ENCODE measurements around the gene SLC4A4.

SLC4A4 gene

DNA sequence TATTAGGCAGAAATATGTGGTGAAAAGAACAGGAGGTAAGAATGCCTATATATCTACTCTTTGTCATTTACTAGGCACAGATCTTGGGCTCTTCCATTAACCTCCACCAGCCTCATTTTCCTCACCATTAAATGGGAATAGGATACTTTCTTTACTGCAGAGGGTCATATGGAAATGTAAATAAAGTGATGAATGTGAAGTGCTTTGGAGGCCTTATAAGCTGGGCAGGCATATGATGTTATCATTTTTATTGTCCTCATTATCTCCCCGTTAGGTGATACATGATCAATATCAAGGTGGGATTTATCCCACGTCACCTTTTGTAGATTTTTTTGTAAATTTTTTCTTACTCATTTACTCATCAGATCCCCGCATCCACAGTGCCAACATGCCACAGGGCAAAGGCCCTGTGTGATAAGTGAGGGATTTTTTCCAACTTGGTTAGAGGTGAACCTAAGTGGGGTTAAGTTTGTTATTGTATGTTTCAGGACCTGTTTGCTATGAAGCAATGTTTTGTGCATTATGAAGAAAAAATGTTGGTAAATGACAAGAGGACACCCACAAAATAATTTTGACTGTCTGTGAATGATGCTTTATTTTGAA lies 107.8 kb downstream of the SLC4A4 start:
- Histone ChIP-seq H3K27ac (no peak overlapping the region), H3K9ac (no peak overlapping the region), H3K4me1 (peaks cover 0 to 6% (median 0%) of the 10 kb centered on the region in 10 experiments; a peak in 1 of 20 replicates), H4K20me1 (no peaks in the 10 kb centered on the region), H3K36me3 (no peaks in the 10 kb centered on the region), H3K4me3 (no peak overlapping the region), H3K27me3 (no peaks in the 10 kb centered on the region), H3K9me3 (replicated peaks in 1 of 11) (no peaks in the 10 kb centered on the region), H3K4me2 (no peak overlapping the region)
- no peak for TF ChIP-seq Cebpa-rat (IDR thresholded peaks at IDR 0.05)

DNA sequence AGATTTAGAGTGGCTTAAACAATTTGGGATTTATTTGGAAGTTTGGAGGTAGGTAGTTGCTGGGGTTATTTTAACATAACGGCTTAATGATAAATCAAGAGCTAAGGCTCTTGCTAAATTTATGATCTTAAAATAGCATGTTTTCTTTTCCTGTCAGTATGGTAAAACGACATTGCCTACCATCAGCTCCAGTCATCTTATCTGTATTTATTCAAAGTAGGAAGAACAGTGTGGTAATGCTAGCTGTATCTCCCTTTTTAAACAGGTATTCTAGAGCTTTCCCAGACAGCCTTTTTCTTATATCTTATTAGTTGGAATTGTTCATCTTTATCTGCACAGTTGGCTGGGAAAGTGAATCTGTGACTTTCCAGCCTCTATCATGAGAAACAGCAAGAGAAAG lies 110.2 kb downstream of the SLC4A4 start:
- no peaks in the 10 kb centered on the region for H3K9me3 ChIP-seq (replicated peaks in 1 of 11)
- no peak overlapping the region for H3K4me3 ChIP-seq
- no peaks in the 10 kb centered on the region for H4K20me1 ChIP-seq
- H3K36me3 ChIP-seq: no peaks in the 10 kb centered on the region
- H3K4me1 ChIP-seq: peaks cover 0 to 6% (median 0%) of the 10 kb centered on the region in 10 experiments; a peak in 1 of 20 replicates
- H3K4me2 ChIP-seq: no peak overlapping the region; a peak in 1 of 22 replicates
- no peaks in the 10 kb centered on the region for H3K27me3 ChIP-seq
- TF ChIP-seq Cebpa-rat (IDR thresholded peaks at IDR 0.05): no peak
- no peak overlapping the region for H3K9ac ChIP-seq
- H3K27ac ChIP-seq: no peak overlapping the region

GRCh38 chr4:71449878-71450277 lies 111.1 kb downstream of the SLC4A4 start:
- Histone ChIP-seq H3K27ac (no peak overlapping the region), H3K4me1 (peaks cover 0 to 6% (median 0%) of the 10 kb centered on the region in 10 experiments; a peak in 1 of 20 replicates), H3K27me3 (no peaks in the 10 kb centered on the region), H3K36me3 (no peaks in the 10 kb centered on the region), H3K9ac (no peak overlapping the region), H3K9me3 (replicated peaks in 1 of 11) (no peaks in the 10 kb centered on the region), H3K4me3 (no peak overlapping the region), H4K20me1 (no peaks in the 10 kb centered on the region), H3K4me2 (no peak overlapping the region)
- TF ChIP-seq Cebpa-rat (IDR thresholded peaks at IDR 0.05): no peak

DNA sequence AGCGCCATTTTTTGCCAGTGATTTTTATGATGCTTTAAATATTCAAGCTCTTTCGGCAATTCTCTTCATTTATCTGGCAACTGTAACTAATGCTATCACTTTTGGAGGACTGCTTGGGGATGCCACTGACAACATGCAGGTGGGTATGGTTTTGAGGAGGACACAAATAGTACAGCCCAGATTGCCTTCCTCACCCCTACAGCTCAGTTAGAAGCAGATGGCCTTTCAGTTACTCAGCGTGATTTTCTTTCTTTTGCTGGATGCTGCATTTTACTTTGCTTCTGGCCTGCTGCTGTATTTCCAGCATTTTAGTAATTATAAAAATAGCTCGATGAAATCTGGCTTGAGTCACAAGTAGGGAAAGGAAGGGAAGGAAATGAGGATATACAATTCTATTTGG lies 114.7 kb downstream of the SLC4A4 start:
- H3K4me3 ChIP-seq: no peak overlapping the region
- H3K27me3 ChIP-seq: no peaks in the 10 kb centered on the region
- no peaks in the 10 kb centered on the region for H4K20me1 ChIP-seq
- H3K36me3 ChIP-seq: no peaks in the 10 kb centered on the region
- H3K9ac ChIP-seq: no peak overlapping the region
- no peak overlapping the region for H3K4me2 ChIP-seq
- no peak overlapping the region for H3K27ac ChIP-seq
- H3K9me3 ChIP-seq (replicated peaks in 1 of 11): no peaks in the 10 kb centered on the region
- no peak for TF ChIP-seq Cebpa-rat (IDR thresholded peaks at IDR 0.05)
- peaks cover 0 to 6% (median 0%) of the 10 kb centered on the region in 10 experiments; a peak in 1 of 20 replicates for H3K4me1 ChIP-seq

DNA sequence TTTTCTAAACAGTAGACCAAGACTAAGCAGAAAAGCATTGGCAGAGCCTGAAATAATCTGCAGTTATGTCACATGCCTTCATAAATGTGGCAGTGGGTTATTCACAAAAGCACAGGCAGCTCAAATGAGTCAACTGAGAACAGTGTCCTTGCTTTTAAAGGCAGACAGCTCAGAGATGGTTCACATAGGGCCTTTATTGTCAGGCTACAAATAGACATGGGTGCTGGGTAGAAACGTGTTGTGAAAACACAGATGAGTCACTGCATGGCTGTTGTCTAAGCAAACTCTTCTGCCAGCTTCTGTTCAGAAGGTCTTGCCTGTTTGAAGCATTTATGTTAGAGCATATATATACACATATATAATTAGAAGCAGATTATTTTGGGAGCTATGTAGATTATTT lies 118.0 kb downstream of the SLC4A4 start:
- H3K27ac ChIP-seq: no peak overlapping the region

DNA sequence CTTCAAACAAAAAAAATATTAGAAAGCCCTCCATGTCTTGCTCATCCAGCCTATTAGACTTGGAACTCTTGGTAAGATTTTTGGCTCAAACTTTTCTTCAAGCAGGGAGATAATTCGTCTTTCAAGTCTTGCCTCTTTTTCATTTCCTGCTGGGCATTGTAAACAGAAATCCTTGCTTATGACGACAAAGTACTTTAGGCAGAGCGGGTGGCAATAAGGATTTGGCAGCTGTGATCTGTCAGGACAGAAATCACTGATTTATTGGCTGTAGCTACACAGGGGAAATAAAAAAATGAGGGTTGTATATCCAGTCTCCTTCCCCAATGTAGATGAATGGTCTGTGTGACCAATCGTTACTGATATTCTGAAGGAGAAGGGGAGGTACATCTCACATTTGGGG lies 121.6 kb downstream of the SLC4A4 start:
- H3K36me3 ChIP-seq: no peaks in the 10 kb centered on the region
- H3K9ac ChIP-seq: no peak overlapping the region
- no peak overlapping the region for H3K4me3 ChIP-seq
- H3K9me3 ChIP-seq (replicated peaks in 1 of 11): no peaks in the 10 kb centered on the region
- no peaks in the 10 kb centered on the region for H3K4me1 ChIP-seq
- H3K4me2 ChIP-seq: no peak overlapping the region
- no peaks in the 10 kb centered on the region for H4K20me1 ChIP-seq
- H3K27me3 ChIP-seq: no peaks in the 10 kb centered on the region
- no peak overlapping the region for H3K27ac ChIP-seq
- no peak for TF ChIP-seq Cebpa-rat (IDR thresholded peaks at IDR 0.05)

More for the DNA sequence above, 118.0 kb downstream of the SLC4A4 start:
- H4K20me1 ChIP-seq: no peaks in the 10 kb centered on the region
- no peaks in the 10 kb centered on the region for H3K9me3 ChIP-seq (replicated peaks in 1 of 11)
- no peaks in the 10 kb centered on the region for H3K4me1 ChIP-seq
- H3K27me3 ChIP-seq: no peaks in the 10 kb centered on the region
- no peak overlapping the region for H3K4me3 ChIP-seq
- no peak overlapping the region for H3K4me2 ChIP-seq
- TF ChIP-seq Cebpa-rat (IDR thresholded peaks at IDR 0.05): no peak
- H3K36me3 ChIP-seq: no peaks in the 10 kb centered on the region
- no peak overlapping the region for H3K9ac ChIP-seq

DNA sequence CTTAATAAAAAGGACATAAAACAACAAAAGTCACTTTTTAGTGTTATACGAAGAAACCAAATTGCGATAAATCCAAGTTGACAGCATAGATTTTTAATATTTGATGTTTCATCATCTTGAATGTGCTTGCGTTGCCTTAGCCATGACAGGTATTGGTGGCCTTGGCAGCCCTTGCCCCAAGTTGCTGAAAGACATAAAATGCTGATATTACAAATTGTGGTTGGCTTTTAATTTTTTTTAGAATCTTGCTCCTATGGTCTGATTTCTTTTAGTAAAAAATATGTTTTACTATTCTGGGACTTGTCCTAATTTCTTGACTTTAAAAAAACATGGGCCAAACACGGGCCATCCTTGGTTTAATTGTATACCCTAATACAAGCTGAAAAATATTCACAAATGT lies 122.6 kb downstream of the SLC4A4 start:
- no peak overlapping the region for H3K4me3 ChIP-seq
- no peaks in the 10 kb centered on the region for H3K9me3 ChIP-seq (replicated peaks in 1 of 11)
- H3K4me1 ChIP-seq: no peaks in the 10 kb centered on the region
- H3K4me2 ChIP-seq: no peak overlapping the region
- H3K27ac ChIP-seq: no peak overlapping the region
- no peaks in the 10 kb centered on the region for H4K20me1 ChIP-seq
- TF ChIP-seq Cebpa-rat (IDR thresholded peaks at IDR 0.05): no peak
- H3K9ac ChIP-seq: no peak overlapping the region
- H3K27me3 ChIP-seq: no peaks in the 10 kb centered on the region
- no peaks in the 10 kb centered on the region for H3K36me3 ChIP-seq

- Histone ChIP-seq H3K9me3 (replicated peaks in 1 of 11) (no peaks in the 10 kb centered on the region), H3K27ac (no peak overlapping the region), H3K4me3 (no peak overlapping the region), H3K4me2 (no peak overlapping the region), H3K36me3 (no peaks in the 10 kb centered on the region), H3K4me1 (no peaks in the 10 kb centered on the region), H3K9ac (no peak overlapping the region), H4K20me1 (no peaks in the 10 kb centered on the region), H3K27me3 (no peaks in the 10 kb centered on the region)
- TF ChIP-seq Cebpa-rat (IDR thresholded peaks at IDR 0.05): no peak
Observed at GRCh38 chr4:71466775-71467174, 128.0 kb downstream of the SLC4A4 start.

GRCh38 chr4:71468116-71468710 lies 129.4 kb downstream of the SLC4A4 start:
- H3K27ac ChIP-seq: no peak overlapping the region
- no peak overlapping the region for H3K4me2 ChIP-seq
- H3K9ac ChIP-seq: no peak overlapping the region
- no peak for TF ChIP-seq Cebpa-rat (IDR thresholded peaks at IDR 0.05)
- H3K9me3 ChIP-seq (replicated peaks in 1 of 11): no peaks in the 10 kb centered on the region
- no peak overlapping the region for H3K4me3 ChIP-seq
- H3K27me3 ChIP-seq: no peaks in the 10 kb centered on the region
- H3K4me1 ChIP-seq: no peaks in the 10 kb centered on the region
- H4K20me1 ChIP-seq: no peaks in the 10 kb centered on the region
- H3K36me3 ChIP-seq: no peaks in the 10 kb centered on the region

DNA sequence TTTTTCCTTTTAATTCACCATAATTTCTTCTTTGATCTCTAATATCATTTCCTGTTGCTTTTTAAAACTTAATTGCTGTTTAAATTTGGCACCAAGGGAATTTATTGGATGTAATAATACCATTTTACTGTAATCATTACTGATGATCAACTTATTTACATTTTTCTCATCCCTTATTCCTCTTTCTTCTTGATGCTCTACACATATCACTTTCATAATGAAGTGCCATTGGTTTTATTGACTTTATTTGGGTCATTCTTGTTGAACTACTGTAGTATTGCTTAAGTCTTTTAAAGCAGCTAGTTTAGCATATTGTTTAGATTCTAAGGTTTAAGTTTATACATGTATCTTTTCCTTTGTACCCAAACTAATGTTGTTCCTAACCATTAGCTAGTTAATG lies 130.7 kb downstream of the SLC4A4 start:
- H3K27ac ChIP-seq: no peak overlapping the region
- no peak for TF ChIP-seq Cebpa-rat (IDR thresholded peaks at IDR 0.05)
- H3K27me3 ChIP-seq: no peaks in the 10 kb centered on the region
- H3K9ac ChIP-seq: no peak overlapping the region
- no peaks in the 10 kb centered on the region for H4K20me1 ChIP-seq
- no peaks in the 10 kb centered on the region for H3K4me1 ChIP-seq
- no peak overlapping the region for H3K4me3 ChIP-seq
- no peaks in the 10 kb centered on the region for H3K9me3 ChIP-seq (replicated peaks in 1 of 11)
- no peaks in the 10 kb centered on the region for H3K36me3 ChIP-seq
- H3K4me2 ChIP-seq: no peak overlapping the region

All from BLaER1 treated with 17β-estradiol and CSF1 and Interleukin-3, amounts not matched to agents 10 nM and 100 nM (cell line).